Loucy (cell line): ENCODE data around the gene LRRN4CL.

Experiments
- EZH2phosphoT487 ChIP-seq: fragments of 200-600 bp; IDR thresholded peaks from 2 replicates; pipeline ENCODE4 v1.6.1; 2018; ENCODE audit warnings: antibody characterized with exemption, mild to moderate bottlenecking, moderate library complexity, borderline replicate concordance
- TF ChIP-seq, protein P1 (sequence below): fragments of 200-600 bp; sonication (generic); conservative IDR thresholded peaks from 2 replicates; pipeline ENCODE4 v1.5.1; 2014; ENCODE audit warnings: mild to moderate bottlenecking, antibody characterized with exemption, low read length

GRCh38 chr11:62646825-62647608 lies 42.3 kb downstream of the LRRN4CL start:
- TF ChIP-seq, protein P1, sequence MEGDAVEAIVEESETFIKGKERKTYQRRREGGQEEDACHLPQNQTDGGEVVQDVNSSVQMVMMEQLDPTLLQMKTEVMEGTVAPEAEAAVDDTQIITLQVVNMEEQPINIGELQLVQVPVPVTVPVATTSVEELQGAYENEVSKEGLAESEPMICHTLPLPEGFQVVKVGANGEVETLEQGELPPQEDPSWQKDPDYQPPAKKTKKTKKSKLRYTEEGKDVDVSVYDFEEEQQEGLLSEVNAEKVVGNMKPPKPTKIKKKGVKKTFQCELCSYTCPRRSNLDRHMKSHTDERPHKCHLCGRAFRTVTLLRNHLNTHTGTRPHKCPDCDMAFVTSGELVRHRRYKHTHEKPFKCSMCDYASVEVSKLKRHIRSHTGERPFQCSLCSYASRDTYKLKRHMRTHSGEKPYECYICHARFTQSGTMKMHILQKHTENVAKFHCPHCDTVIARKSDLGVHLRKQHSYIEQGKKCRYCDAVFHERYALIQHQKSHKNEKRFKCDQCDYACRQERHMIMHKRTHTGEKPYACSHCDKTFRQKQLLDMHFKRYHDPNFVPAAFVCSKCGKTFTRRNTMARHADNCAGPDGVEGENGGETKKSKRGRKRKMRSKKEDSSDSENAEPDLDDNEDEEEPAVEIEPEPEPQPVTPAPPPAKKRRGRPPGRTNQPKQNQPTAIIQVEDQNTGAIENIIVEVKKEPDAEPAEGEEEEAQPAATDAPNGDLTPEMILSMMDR, result no peak
- no peak for TF ChIP-seq EZH2phosphoT487
